ENCODE measurements around the gene TXNRD3.

GRCh38 chr3:126684218-126684751 lies 29.4 kb upstream of the TXNRD3 start:
- TF ChIP-seq PHF8 (IDR thresholded peaks at IDR 0.05; ENCODE audit: borderline replicate concordance, low read depth) (no peak), POLR2A (IDR thresholded peaks at IDR 0.05; ENCODE audit: low read length) (no peak), CTCF (IDR thresholded peaks at IDR 0.05) (no peak), RAD21 (conservative IDR thresholded peaks at IDR 0.05 in 1 of 2, IDR thresholded peaks at IDR 0.05 in 1 of 2) (no peak), SMC3 (IDR thresholded peaks at IDR 0.05) (no peak), HEYL (CRISPR knock-in tag; IDR thresholded peaks at IDR 0.05) (no peak)
